HUES64 (cell line): ENCODE results near the gene BHLHE23.
A peak's percentile ranks its signal among the peaks of the same experiment; 100 is the strongest.
"Not testable (repeated sequence)": the region's sequence is repeated elsewhere in the genome, so short reads cannot be mapped to it uniquely, and the experiment has no call there.

Experiments used
- H3K27ac ChIP-seq: 2 replicates; pipeline ENCODE4 v1.7.0; 2013; ENCODE audit warnings: low read depth, low read length, inconsistent platforms
- H3K27me3 ChIP-seq: 2 replicates; pipeline ENCODE4 v1.6.1; 2013; ENCODE audit warnings: mild to moderate bottlenecking, low read length; ENCODE audit not compliant: insufficient read depth
- H3K36me3 ChIP-seq: 2 replicates; pipeline ENCODE4 v1.6.1; 2013; ENCODE audit warnings: mild to moderate bottlenecking, low read length; ENCODE audit not compliant: insufficient read depth
- H3K4me1 ChIP-seq: 2 replicates; pipeline ENCODE4 v1.6.1; 2013; ENCODE audit warnings: mild to moderate bottlenecking, low read length, moderate library complexity; ENCODE audit not compliant: insufficient read depth
- H3K4me3 ChIP-seq: 2 replicates; pipeline ENCODE4 v1.5.1; 2013; ENCODE audit warnings: mild to moderate bottlenecking, low read length, moderate library complexity
- H3K9ac ChIP-seq: 2 replicates; pipeline ENCODE4 v1.6.1; 2013; ENCODE audit warnings: mild to moderate bottlenecking, low read depth, low read length
- H3K9me3 ChIP-seq: 2 replicates; pipeline ENCODE4 v1.6.1; 2013; ENCODE audit warnings: low read depth, low read length; ENCODE audit not compliant: insufficient read depth
- WGBS: fragments of 150-250, 120-280 bp; methylation state at CpG from one replicate; pipeline ENCODE4 v1.1.7; 2013; ENCODE audit warnings: missing lambda C conversion rate; 5-methylcytosine and 5-hydroxymethylcytosine counted together

The BHLHE23 gene

GRCh38 chr20:63042448-63043071 is 35.8 kb upstream of the BHLHE23 start:
- Histone ChIP-seq H3K4me3 (no peak overlapping the region), H3K27ac (no peak overlapping the region), H3K9me3 (0 out of 2 replicates have a peak, but pooled peaks cover under 1% of the 10 kb centered on the region), H3K36me3 (no peaks in the 10 kb centered on the region), H3K4me1 (no peaks in the 10 kb centered on the region), H3K27me3 (no peaks in the 10 kb centered on the region), H3K9ac (no peak overlapping the region)
- 80% methylated on average over 11 of the region's 12 CpGs for WGBS

- 86% methylated on average over 5 of the region's 7 CpGs for WGBS
- no peak overlapping the region for H3K9ac ChIP-seq
- no peaks in the 10 kb centered on the region for H3K4me1 ChIP-seq
- H3K9me3 ChIP-seq: no peaks in the 10 kb centered on the region
- H3K27me3 ChIP-seq: no peaks in the 10 kb centered on the region
- H3K36me3 ChIP-seq: no peaks in the 10 kb centered on the region
- H3K4me3 ChIP-seq: no peak overlapping the region
- no peak overlapping the region for H3K27ac ChIP-seq
Observed at GRCh38 chr20:63041776-63042175, 35.0 kb upstream of the BHLHE23 start.

DNA sequence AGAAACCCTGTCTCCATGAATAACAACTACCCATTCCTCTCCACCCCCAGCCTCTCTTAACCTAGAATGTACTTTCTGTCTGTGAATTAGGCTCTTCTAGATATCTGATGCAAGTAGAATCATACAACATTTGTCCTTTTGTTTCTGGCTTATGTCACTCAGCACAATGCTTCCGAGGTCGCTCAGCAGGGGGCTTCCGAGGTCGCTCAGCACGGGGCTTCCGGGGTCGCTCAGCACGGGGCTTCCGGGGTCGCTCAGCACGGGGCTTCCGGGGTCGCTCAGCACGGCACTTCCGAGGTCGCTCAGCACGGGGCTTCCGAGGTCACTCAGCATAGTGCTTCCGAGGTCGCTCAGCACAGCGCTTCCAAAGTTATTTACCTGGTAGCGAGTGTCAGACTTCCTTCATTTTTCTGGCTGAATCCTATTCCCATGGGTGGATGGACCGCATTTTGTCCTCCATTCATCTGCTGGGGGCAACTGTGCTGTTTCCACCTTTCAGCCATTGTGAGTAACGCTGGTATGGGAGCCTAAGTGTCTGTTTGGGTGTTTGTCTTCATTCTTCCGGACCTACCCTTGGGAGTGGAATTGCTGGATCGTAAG is 31.0 kb upstream of the BHLHE23 start:
- H3K36me3 ChIP-seq: no peaks in the 10 kb centered on the region
- 72% methylated on average over 26 of the region's 26 CpGs for WGBS
- H3K27me3 ChIP-seq: peaks cover 16% of the 10 kb centered on the region
- no peaks in the 10 kb centered on the region for H3K9me3 ChIP-seq
- H3K9ac ChIP-seq: no peak overlapping the region
- peaks cover 8% of the 10 kb centered on the region for H3K4me1 ChIP-seq
- no peak overlapping the region for H3K4me3 ChIP-seq
- no peak overlapping the region for H3K27ac ChIP-seq

DNA sequence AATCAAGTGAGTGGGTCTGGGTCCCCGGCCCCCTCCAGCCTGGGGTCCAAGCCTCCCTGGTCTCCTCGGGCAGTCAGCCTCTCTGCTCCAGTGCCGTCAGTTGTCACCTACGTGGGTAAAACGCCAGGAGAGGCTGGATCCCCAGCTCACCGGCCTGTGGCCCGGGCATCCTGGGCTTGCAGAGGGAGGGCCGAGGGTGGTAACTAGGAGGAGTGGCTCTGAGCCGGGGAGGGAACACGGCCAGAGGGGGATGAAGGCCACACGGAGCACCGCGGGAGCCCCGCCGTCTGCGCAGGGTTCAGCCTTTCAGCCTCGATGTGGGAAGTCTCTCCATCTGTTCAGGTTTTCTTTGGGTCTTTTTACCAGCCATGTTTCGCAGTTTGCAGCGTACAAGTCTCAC is 29.5 kb upstream of the BHLHE23 start:
- Histone ChIP-seq H3K36me3 (no peaks in the 10 kb centered on the region), H3K9me3 (no peaks in the 10 kb centered on the region), H3K27ac (no peak overlapping the region), H3K4me1 (peaks cover 15% of the 10 kb centered on the region), H3K9ac (no peak overlapping the region), H3K4me3 (no peak overlapping the region), H3K27me3 (peaks cover 26% of the 10 kb centered on the region)
- WGBS: 69% methylated on average over 19 of the region's 19 CpGs

- no peak overlapping the region for H3K9ac ChIP-seq
- WGBS: 93% methylated on average over 23 of the region's 23 CpGs
- H3K27me3 ChIP-seq: peaks cover 26% of the 10 kb centered on the region
- H3K27ac ChIP-seq: no peak overlapping the region
- peaks cover 15% of the 10 kb centered on the region for H3K4me1 ChIP-seq
- H3K4me3 ChIP-seq: no peak overlapping the region
- H3K9me3 ChIP-seq: no peaks in the 10 kb centered on the region
- H3K36me3 ChIP-seq: no peaks in the 10 kb centered on the region
Observed at GRCh38 chr20:63035603-63036185, 28.9 kb upstream of the BHLHE23 start.

- H3K9ac ChIP-seq, H3K4me3 ChIP-seq, H3K9me3 ChIP-seq, H3K36me3 ChIP-seq, H3K27ac ChIP-seq: not testable (repeated sequence)
- 85% methylated on average over 44 of the region's 44 CpGs for WGBS
- Histone ChIP-seq H3K4me1 (peaks cover 15% of the 10 kb centered on the region), H3K27me3 (peaks cover 26% of the 10 kb centered on the region)
Observed at GRCh38 chr20:63034710-63035602, 28.2 kb upstream of the BHLHE23 start.

GRCh38 chr20:63033794-63034709 is 27.3 kb upstream of the BHLHE23 start:
- H3K4me1 ChIP-seq: peaks cover 15% of the 10 kb centered on the region
- peak overlapping the region; percentile 54; the same call in 1 of the 2 replicates for H3K27ac ChIP-seq
- peak overlapping the region; percentile 52; the same call in 1 of the 2 replicates for H3K9ac ChIP-seq
- H3K36me3 ChIP-seq: no peaks in the 10 kb centered on the region
- peaks cover 26% of the 10 kb centered on the region for H3K27me3 ChIP-seq
- H3K9me3 ChIP-seq: no peaks in the 10 kb centered on the region
- 84% methylated on average over 29 of the region's 33 CpGs for WGBS
- H3K4me3 ChIP-seq: no peak overlapping the region

DNA sequence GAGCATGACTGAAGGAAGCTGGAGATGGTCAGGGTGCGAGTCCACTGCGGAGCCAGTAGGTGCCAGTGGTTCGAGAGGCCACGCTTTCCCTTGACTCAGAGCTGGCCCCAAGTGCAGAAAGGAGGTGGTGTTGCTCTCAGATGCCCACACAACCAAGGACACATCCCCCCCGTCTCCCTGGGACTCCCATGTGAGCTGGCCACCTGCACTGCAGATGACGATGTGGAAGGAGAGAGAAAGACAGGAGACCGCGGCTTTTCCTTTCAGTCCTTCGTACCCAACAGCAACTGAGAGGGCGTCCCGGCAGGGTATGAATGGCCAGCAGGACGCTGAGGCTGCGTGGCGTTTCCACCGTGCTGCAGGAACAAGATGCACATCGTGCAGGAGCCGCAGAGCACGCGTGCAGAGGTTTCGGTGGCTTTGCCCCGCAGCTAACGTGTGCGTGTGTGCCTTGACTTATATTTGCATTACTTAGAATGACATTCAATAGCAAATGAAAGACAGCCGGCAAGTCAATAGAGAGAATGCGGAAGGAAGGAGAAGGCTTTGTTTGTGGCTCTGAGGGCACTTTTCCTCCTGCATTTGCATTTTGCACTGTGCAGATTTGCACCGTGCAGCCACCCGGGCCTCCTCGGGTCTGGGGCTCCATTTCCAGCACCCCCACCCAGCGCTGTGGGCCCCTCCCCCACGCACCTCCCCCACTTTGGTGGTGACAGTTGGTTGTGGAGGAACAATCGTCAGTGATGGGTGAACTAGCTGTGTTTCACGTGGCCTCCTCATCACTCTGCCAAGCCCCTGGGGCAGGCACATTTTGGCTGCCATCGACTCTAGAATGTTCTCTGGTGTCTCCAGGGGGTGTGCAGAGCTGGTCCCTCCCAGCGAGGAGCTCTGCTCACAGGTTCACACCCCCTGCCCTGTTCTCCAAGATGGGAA is 26.4 kb upstream of the BHLHE23 start:
- Histone ChIP-seq H3K4me3 (no peak overlapping the region), H3K27me3 (peaks cover 29% of the 10 kb centered on the region), H3K4me1 (peaks cover 15% of the 10 kb centered on the region), H3K9ac (peak overlapping the region; percentile 52; the same call in 1 of the 2 replicates), H3K36me3 (no peaks in the 10 kb centered on the region), H3K27ac (peak overlapping the region; percentile 54; the same call in 1 of the 2 replicates), H3K9me3 (no peaks in the 10 kb centered on the region)
- WGBS: 15% methylated on average over 34 of the region's 34 CpGs

DNA sequence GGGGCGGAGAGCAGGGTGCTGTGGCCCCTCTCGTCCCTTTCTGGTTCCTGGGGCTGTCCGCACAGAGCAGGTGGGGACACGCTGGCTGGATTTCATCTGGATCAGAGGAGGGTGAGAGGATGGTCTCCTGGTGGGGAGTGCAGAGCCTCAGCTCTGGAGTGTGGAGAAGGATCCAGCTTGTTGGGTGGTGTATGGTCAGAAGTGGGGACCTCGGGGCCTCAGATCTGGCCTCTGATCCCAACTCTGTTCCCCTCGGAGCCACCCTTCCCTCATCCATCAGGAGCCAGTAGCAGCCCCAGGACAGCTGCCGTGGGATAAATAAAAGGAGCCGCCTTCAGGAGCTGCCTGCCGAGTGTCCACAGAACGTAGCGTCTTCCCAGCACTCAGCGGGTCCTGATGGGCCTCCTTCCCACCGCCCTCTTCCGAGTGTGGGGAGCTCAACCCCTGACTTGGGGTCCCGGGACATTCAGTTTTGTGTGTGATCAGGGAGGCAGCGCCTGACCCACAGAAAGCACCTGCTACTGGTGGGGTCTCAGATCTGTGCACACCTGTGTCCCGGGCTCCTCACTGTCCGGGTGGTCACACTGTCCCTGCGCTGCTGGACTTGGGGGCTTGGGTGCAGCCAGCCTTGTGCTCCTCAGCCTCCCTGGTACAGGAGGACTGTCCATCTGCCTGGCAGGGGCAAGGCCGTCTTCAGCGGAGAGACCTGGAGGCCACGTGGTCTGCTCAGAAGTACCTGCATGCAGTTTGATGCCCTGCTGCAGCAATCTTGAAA is 25.4 kb upstream of the BHLHE23 start:
- Histone ChIP-seq H3K9ac (no peak overlapping the region), H3K36me3 (no peaks in the 10 kb centered on the region), H3K4me3 (no peak overlapping the region), H3K4me1 (peaks cover 15% of the 10 kb centered on the region), H3K9me3 (no peaks in the 10 kb centered on the region), H3K27ac (no peak overlapping the region), H3K27me3 (peaks cover 36% of the 10 kb centered on the region)
- 69% methylated on average over 21 of the region's 22 CpGs for WGBS
